Motor neuron (in vitro differentiated cells): Measurements from ENCODE around the gene ATP2B1. TPM values are rescaled to one million over a fixed set of nuclear protein-coding genes. Genes with fewer than 3 reads are reported as not detected.

Experiments
- ATAC-seq, 8 experiments: fragments of 200-7000 bp; cut with Tn5 transposase; replicated peaks in 6 of 8; 2 replicates each; pipeline ENCODE4 v1.8.0; 2021; ENCODE audit warnings: mild to moderate bottlenecking in 8 of 8, moderate library complexity in 8 of 8
- H3K27ac ChIP-seq, 2 donors: fragments of 250-450 bp; sonication (Bioruptor Pico); 2 replicates each; pipeline ENCODE4 v1.9.0; 2021; ENCODE audit warnings: antibody characterized with exemption in 2 of 2, mild to moderate bottlenecking in 2 of 2, moderate library complexity in 1 of 2
- H3K4me1 ChIP-seq, 2 donors: fragments of 250-450 bp; sonication (Bioruptor Pico); replicated peaks in 1 of 2; 2 replicates each; pipeline ENCODE4 v1.6.1; 2021; ENCODE audit warnings: antibody characterized with exemption in 2 of 2, mild to moderate bottlenecking in 2 of 2, moderate library complexity in 1 of 2
- H3K4me3 ChIP-seq, 5 donors: fragments of 250-450 bp; sonication (Bioruptor Pico); 2 replicates each; pipeline ENCODE4 v1.9.0; 2021; ENCODE audit warnings: antibody characterized with exemption in 5 of 5, mild to moderate bottlenecking in 5 of 5, moderate library complexity in 4 of 5
- whole genome bisulfite sequencing, 10 experiments: fragments of 450-650 bp; shearing (Covaris generic); methylation state at CpG; one replicate each; pipeline ENCODE4 v1.0.0; 2022; 5-methylcytosine and 5-hydroxymethylcytosine counted together
- in situ Hi-C, 9 experiments: fragments of 400-800 bp; cut with MboI; loops; one replicate each; pipeline ENCODE4 v1.15.0; 2021; ENCODE audit warnings: low sequenced_read_pairs in 9 of 9, low pct_unique_long_range_greater_than_20kb in 2 of 9; ENCODE audit not compliant: unreplicated experiment in 9 of 9
- total RNA-seq, 8 experiments: library from RNA; unstranded; fragments of 300-600 nt; gene quantifications; 2 replicates each; pipeline versions ENCODE4 v1.2.3 to v1.2.4, GENCODE V29; 2022

The ATP2B1 gene
- total RNA-seq, 8 experiments from 2014 or later, result 54.8 to 107 (median 92.3) TPM

GRCh38 chr12:89657739-89658138 lies 50.9 kb downstream of the ATP2B1 start:
- ATAC-seq, result no peak
- H3K27ac ChIP-seq, result no peak overlapping the region
- peaks cover under 1 to 4% of the 10 kb centered on the region in 2 donors for H3K4me1 ChIP-seq
- 80 to 100% (median 100%) methylated on average over 1 of the region's 1 CpG; no CpG with 5 or more reads in 2 of the 10 experiments for WGBS, 10 experiments
- in situ Hi-C loops, result no loop called here
- no peak overlapping the region for H3K4me3 ChIP-seq

GRCh38 chr12:89657066-89657465 lies 51.6 kb downstream of the ATP2B1 start:
- Histone ChIP-seq H3K27ac (no peak overlapping the region), H3K4me3 (no peak overlapping the region), H3K4me1 (peaks cover 0 to 4% of the 10 kb centered on the region in 2 donors)
- no peak for ATAC-seq
- in situ Hi-C loops, result no loop called here
- WGBS, 10 experiments, result 83 to 100% (median 94%) methylated on average over 1 to 2 of the region's 2 CpGs; no CpG with 5 or more reads in 2 of the 10 experiments

GRCh38 chr12:89655841-89656240 lies 52.8 kb downstream of the ATP2B1 start:
- 90 to 100% (median 100%) methylated on average over 1 of the region's 1 CpG; no CpG with 5 or more reads in 3 of the 10 experiments for WGBS, 10 experiments
- ATAC-seq, result no peak
- in situ Hi-C loops, result no loop called here
- no peak overlapping the region for H3K27ac ChIP-seq
- peaks cover 0 to 2% of the 10 kb centered on the region in 2 donors for H3K4me1 ChIP-seq
- no peak overlapping the region for H3K4me3 ChIP-seq

- WGBS, 10 experiments, result 88 to 100% (median 100%) methylated on average over 1 to 4 of the region's 4 CpGs; no CpG with 5 or more reads in 2 of the 10 experiments
- Histone ChIP-seq H3K4me1 (no peaks in the 10 kb centered on the region), H3K27ac (no peak overlapping the region), H3K4me3 (no peak overlapping the region)
- in situ Hi-C loops, result no loop called here
- ATAC-seq, result no peak
Observed at GRCh38 chr12:89651192-89651591, 57.4 kb downstream of the ATP2B1 start.

- Histone ChIP-seq H3K27ac (no peak overlapping the region), H3K4me3 (no peak overlapping the region), H3K4me1 (no peaks in the 10 kb centered on the region)
- in situ Hi-C loops, result no loop called here
- ATAC-seq, result no peak
- 78 to 100% (median 100%) methylated on average over 1 to 2 of the region's 2 CpGs; no CpG with 5 or more reads in 2 of the 10 experiments for WGBS, 10 experiments
Observed at GRCh38 chr12:89650239-89650638, 58.4 kb downstream of the ATP2B1 start.

DNA sequence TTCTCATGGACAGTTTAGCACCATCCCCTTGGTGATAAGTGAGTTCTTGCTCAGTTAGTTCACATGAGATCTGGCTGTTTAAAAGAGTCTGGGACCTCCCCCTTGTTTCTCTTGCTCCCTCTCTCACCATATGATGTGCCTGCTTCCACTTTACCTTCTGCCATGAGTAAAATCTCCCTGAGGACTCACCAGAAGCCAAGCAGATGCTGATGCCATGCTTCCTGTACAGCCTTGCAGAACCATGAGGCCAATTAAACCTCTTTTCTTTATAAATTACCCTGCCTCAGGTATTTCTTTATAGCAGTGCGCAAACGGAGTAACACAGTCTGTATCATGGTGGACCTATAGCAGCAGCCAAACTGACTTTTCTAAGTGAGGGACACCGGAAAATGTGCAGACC lies 58.8 kb downstream of the ATP2B1 start:
- no peak overlapping the region for H3K27ac ChIP-seq

DNA sequence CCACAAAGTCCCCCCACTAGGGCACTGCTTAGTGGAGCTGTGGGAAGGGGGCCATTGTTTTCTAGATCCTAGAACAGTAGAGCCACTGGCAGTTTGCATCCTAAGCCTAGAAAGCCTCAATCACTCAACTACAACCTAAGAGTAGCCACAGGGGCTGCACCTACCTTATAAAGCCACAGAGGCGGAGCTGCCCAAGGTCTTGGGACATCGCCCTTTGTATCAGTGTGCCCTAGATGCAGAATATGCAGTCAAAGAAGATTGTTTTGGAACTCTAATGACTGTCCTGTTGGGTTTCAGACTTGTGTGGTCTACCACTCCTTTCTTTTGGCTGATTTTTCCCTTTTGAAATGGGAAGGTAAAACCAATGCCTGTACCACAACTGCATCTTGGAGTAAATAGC lies 59.5 kb downstream of the ATP2B1 start:
- 60 to 100% (median 100%) methylated on average over 1 to 2 of the region's 2 CpGs; no CpG with 5 or more reads in 3 of the 10 experiments for WGBS, 10 experiments
- peak in 2 of 8 experiments; percentile 9 to 10 for ATAC-seq
- in situ Hi-C loops, result no loop called here
- H3K27ac ChIP-seq, result no peak overlapping the region
- no peaks in the 10 kb centered on the region for H3K4me1 ChIP-seq
- H3K4me3 ChIP-seq, result no peak overlapping the region

More for the DNA sequence above, 58.8 kb downstream of the ATP2B1 start:
- no peak overlapping the region for H3K4me3 ChIP-seq
- no peak for ATAC-seq
- 88 to 100% (median 100%) methylated on average over 1 to 3 of the region's 3 CpGs; no CpG with 5 or more reads in 1 of the 10 experiments for WGBS, 10 experiments
- no peaks in the 10 kb centered on the region for H3K4me1 ChIP-seq
- in situ Hi-C loops, result no loop called here

DNA sequence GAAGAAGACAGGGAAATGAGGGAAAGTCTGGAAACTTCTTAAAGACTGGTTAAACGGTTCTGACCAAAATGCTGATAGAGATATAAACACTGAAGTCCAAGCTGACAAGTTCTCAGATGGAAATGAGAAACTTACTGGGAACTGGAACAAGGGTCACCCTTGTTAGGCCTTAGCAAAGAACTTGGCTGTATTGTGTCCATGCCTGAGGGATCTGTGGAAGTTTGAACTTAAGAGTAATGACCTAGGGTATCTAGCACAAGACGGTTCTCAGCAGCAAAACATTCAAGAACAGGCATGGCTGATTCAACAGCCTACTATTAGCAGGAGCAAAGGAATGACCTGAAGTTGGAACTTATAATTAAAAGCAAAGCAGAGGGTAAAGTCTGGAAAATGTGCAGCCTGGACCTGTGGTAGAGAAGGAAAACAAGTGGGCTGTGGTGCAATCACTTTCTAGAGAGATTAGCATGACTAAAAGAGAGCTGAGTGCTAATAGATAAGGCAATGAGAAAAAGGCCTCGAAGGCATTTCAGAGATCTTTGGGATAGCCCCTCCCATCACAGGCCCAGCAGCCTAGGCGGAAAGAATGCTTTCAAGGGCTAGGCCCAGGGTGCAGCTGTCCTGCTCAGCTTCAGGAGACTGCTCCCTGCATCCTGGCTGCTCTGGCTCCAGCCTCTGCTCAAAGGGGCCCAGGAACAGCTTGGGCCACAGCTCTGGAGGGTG lies 60.3 kb downstream of the ATP2B1 start:
- Histone ChIP-seq H3K4me1 (no peaks in the 10 kb centered on the region), H3K4me3 (no peak overlapping the region), H3K27ac (no peak overlapping the region)
- 15 to 86% (median 70%) methylated on average over 1 to 4 of the region's 4 CpGs for WGBS, 10 experiments
- in situ Hi-C loops, result no loop called here
- peak in 3 of 8 experiments; percentile 96 to 99 (median 97) for ATAC-seq

GRCh38 chr12:89645434-89645833 lies 63.2 kb downstream of the ATP2B1 start:
- no peak overlapping the region for H3K4me3 ChIP-seq
- H3K27ac ChIP-seq, result no peak overlapping the region
- in situ Hi-C loops, result no loop called here
- ATAC-seq, result no peak
- H3K4me1 ChIP-seq, result no peaks in the 10 kb centered on the region
- 0 to 100% (median 38%) methylated on average over 1 of the region's 1 CpG; no CpG with 5 or more reads in 3 of the 10 experiments for WGBS, 10 experiments

DNA sequence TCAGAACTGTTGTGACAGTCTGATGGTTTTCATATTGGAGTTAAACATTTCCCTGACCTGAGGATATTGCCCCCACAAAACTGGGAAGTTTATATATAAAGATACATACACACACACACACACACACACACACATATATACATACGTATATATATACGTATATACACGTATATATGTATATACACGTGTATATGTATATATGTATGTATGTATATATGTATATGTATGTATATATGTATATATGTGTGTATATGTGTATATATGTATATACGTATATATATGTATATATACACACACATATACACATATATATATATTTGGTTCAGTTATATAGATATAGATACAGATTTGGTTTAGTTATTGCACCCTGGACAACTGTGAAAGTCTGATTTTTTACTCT lies 65.7 kb downstream of the ATP2B1 start:
- ATAC-seq, result no peak
- Histone ChIP-seq H3K4me3 (no peak overlapping the region), H3K4me1 (no peaks in the 10 kb centered on the region), H3K27ac (no peak overlapping the region)
- WGBS, 10 experiments, result 50% methylated on average over 2 of the region's 5 CpGs; no CpG with 5 or more reads in 9 of the 10 experiments
- in situ Hi-C loops, result no loop called here

DNA sequence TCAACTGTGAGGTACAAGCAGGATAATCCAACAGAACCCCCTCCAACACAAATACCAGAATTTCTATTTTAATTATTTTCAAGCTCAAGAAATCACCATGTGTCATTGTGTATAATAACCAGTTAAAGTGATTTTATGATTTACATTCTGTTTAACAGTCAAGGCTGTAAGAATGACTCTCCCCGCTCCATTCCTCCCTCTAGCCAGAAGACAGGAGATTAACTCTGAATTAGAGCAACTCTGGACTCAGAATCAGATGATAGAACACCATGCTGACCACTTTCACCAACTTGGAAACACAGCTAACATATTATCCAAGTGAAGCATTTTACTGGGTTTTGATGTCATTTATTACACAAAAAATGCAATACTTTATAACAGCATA lies 71.9 kb downstream of the ATP2B1 start:
- no peaks in the 10 kb centered on the region for H3K4me1 ChIP-seq
- H3K27ac ChIP-seq, result no peak overlapping the region
- H3K4me3 ChIP-seq, result no peak overlapping the region
- in situ Hi-C loops, result no loop called here
- 50 to 100% (median 83%) methylated on average over 1 of the region's 1 CpG; no CpG with 5 or more reads in 3 of the 10 experiments for WGBS, 10 experiments
- ATAC-seq, result peak in 1 of 8 experiments; percentile 27

DNA sequence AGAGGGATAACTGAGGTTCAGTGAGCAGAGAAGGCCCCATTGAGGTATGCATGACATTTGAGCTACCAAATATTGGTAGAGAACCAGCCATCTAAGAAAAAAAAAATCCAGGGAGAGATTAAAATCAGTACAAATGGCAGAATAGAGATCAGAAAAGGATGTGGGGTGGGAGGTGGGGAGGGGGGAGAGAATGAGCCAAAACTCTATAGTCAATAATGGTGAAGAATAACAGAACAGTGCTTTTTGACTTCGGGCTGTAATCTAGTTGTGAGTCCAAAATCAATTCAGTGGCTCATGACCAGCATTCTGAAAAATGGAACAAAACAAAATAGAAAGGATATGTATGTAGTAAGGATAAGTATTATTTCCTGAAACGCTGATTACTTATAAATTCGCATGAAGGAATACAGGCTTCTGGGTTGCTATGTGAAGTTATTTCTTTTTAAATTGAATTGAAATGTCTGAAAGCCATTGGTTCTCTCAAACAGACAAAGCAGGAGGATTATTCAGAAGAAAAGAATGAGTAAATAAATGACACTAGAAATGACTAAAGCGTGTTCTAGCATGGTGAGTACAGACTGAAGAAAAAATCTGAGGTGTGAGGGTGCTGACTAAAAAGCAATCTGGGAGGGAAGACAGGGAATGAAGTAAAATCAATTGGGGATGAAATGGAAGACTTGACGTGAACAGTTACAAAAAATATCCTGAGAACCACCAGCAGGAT lies 72.4 kb downstream of the ATP2B1 start:
- no peaks in the 10 kb centered on the region for H3K4me1 ChIP-seq
- H3K4me3 ChIP-seq, result no peak overlapping the region
- ATAC-seq, result peak in 1 of 8 experiments; percentile 75
- no peak overlapping the region for H3K27ac ChIP-seq
- 67 to 100% (median 94%) methylated on average over 2 to 5 of the region's 5 CpGs for WGBS, 10 experiments
- in situ Hi-C loops, result no loop called here

DNA sequence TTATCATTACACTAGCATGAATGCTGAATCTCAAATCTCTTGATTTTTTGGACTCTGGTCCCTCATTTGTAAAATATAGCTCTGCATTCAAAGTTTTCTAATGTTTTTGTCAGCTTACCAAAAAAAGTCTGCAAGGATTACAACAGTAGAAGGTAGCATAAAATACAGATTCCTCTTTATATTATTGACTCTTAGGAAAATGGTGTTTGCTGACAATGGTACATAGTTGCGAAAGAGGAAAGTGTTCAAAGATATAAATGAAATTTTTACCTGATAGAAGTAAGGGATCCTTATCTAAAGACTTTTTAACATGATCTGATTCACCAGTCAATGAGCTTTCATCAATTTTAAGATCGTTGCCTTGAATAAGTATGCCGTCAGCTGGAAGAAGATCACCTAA lies 74.1 kb downstream of the ATP2B1 start:
- in situ Hi-C loops, result no loop called here
- WGBS, 10 experiments, result 85 to 100% (median 100%) methylated on average over 1 to 3 of the region's 3 CpGs; no CpG with 5 or more reads in 2 of the 10 experiments
- Histone ChIP-seq H3K27ac (no peak overlapping the region), H3K4me1 (no peaks in the 10 kb centered on the region), H3K4me3 (no peak overlapping the region)
- ATAC-seq, result no peak
